GM21367 (cell line): ENCODE results near the gene CHID1.

Source experiments
- ATAC-seq: cut with Tn5 transposase; IDR thresholded peaks from one replicate; pipeline ENCODE4 v1.9.1; 2021; ENCODE audit not compliant: unreplicated experiment

The CHID1 gene

DNA sequence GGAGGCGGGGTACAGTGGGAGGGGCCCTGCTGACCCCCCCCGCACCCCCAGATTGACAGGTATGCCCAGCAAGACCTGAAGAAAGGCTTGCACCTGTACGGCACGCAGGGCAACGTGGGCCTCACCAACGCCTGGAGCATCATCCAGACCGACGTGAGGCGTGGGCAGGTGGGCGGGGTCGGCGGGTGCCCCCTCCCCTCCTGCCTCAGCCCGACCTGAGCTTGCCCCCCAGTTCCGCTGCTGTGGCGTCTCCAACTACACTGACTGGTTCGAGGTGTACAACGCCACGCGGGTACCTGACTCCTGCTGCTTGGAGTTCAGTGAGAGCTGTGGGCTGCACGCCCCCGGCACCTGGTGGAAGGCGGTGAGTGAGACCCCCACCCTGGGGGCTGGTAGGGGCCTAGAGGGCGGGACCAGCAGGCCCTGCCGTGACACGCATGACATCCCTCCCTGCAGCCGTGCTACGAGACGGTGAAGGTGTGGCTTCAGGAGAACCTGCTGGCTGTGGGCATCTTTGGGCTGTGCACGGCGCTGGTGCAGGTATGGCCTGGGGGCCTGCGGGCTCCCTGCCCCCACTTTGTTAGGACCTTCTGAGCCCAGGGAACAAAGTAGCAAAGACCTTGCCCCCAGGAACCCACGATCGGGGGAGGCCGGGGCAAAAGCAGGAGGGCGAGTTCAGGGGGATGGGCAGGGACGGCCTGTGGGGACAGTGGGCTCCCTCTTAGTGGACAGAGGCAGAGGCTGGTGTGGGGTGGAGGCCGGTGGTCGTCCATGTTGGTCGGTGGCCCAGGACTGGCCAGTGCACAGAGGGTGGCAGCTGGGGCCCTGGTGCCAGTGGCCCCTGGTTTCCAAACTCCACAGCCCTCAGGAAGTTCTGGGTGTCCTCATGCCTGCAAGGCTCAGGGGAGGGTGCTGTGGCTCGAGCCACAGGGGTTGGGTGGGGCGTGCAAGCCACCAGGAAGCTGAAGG lies 44.9 kb downstream of the CHID1 start:
- ATAC-seq, result no peak

DNA sequence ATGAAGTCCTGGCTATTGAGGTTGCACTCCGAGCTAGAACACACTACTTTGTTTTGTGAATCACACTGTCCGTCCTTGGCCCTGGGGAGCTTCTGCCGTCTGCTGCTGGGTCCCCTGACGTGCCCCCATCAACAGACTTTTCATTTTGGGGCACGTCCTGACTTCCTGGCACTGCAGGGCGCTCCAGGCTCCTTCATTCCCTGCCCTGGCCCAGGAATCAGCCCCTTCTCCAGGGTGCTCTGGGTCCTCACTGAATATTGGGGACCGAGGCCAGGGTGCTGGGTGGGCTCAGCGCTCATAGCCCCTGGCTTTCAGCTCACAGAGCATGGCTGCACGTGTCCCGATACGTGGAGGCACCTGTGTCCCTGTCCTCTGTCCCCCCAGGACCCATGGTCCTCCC lies 45.7 kb downstream of the CHID1 start:
- ATAC-seq, result no peak

DNA sequence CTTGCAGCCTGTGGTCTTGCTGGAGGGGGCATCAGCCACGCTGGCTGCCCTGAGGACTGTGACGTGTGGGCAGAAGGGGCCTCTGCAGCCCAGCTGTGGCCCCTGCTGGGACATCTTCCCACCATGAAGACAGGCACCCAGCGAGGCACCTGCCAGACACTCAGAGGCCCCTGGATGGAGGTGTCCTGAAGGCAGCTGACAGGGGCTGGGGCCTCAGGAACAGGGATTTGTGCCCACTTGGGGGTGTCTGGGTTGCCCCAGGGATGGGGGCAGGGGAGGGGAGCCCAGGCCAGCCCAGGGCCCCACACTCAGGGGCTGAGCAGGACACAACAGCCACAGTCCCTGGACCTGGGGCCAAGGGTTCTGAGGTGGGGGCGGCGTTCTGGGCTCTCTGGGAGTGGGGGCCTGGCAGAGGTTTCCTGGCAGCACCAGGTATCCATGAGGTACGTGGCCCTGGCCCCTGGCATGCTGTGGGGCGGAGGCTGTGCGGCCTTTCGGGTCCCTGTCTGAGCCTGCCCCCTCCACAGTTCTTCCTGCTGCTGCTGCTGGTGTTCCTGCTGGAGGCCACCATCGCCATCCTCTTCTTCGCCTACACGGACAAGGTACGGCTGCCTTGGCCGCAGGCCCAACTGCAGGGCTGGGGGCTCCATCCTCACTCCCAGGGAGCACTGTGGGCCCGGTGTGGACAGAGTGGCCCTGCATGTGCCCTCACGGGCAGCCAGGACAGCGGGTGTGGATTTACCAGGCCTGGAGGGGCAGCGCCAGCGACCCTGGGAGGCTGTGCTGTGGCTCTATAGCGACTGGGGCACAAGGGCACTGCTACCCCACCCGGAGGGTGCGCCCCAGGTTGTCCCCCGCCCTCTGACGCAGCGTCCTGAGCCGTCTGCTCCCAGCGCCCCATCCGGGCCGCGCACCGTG lies 46.4 kb downstream of the CHID1 start:
- no peak for ATAC-seq

DNA sequence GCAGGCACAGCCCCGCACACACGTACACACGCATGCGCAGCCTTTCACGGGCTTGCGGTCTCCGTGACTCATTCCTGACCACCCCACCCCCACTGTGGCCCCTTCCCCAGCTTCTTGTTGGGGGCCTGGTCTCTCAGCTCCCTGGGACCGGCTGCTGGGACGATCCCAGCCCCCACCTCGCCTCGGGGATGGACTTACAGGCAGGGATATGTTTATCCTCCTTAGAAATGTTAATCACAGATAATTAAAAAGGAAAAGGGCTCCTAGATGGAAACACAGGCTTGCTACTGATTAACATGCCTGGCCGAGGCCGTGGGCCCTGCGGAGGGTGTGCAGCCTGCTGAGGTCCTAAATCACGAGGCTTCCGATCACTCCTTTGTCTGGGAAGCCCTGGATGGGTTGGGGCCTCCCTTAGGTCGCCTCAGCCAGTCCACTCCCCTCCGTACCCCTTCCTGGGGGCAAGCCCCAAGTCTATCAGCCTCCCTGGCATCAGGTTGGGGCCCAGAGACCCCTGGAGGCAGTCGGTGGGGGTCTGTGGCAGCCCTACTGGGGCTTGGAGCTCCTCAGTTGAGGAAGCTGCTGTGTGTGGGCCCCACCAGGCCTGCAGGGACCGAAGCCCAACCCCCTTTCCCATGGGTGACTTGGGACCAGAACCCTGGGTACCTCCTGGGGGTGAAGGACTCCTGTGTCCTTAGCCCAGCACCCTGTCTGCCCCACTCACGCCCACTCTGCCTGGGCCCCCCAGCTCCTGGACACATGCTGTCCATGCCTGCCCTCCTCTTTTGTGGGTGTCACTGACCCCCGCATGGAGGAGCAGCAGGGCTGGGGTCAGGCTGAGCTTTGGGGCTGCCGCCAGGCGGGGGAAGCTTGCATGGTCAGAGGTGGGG lies 47.3 kb downstream of the CHID1 start:
- ATAC-seq, result no peak

DNA sequence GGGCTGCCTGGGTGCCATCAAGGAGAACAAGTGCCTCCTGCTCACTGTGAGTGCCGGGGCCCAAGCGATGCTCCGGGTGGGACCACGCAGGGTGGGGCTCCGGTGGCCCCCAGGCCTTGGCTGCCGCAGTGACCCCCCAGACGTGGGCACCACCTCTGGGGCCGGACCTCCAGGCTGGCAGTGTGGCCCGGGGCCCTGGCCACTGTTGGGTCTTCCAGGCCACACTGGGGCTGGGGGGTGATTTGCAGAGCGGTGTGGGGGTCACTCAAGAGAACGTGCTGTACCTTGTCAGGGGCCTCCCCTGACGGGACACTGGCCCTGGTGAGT lies 48.0 kb downstream of the CHID1 start:
- ATAC-seq, result no peak

DNA sequence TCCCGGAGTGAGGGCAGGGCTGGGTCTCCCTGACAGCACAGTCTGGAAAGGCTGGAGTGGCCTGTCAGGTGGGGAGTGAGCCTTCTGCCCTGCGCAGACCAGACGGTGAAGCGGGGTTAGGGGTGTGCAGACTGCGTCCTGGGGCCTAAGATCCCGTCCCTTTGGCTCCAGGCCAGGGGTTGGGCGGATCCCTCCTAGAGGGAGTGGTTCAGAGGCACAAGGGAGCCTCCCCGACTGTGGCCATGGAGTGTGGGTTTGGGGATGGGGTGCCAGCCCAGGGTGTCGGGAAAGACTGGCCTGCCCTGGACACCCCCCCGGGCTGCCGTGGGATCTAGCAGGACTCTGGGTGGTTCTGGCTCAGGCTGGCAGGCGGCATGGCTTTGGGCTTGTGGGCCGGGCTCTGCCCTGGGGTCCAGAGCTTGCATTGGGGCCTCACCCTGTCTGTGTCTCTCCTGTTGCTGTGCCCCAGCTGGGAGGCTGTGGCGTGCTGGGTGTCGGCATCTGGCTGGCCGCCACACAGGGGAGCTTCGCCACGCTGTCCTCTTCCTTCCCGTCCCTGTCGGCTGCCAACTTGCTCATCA lies 48.4 kb downstream of the CHID1 start:
- no peak for ATAC-seq

DNA sequence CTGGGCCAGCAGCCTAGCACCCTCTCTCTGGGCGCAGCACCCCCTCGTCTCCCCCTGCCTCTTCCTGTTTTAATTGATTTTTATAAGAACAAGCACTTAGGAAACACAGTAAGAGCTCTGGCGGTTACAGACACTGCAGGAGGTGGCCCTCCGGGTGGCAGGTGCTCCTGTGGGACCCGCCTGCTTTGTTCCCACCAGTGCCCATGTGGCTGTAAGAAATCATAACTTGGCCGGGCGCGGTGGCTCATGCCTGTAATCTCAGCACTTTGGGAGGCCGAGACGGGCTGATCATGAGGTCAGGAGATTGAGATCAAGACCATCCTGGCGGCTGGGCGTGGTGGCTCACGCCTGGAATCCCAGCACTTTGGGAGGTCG lies 49.5 kb downstream of the CHID1 start:
- no peak for ATAC-seq

DNA sequence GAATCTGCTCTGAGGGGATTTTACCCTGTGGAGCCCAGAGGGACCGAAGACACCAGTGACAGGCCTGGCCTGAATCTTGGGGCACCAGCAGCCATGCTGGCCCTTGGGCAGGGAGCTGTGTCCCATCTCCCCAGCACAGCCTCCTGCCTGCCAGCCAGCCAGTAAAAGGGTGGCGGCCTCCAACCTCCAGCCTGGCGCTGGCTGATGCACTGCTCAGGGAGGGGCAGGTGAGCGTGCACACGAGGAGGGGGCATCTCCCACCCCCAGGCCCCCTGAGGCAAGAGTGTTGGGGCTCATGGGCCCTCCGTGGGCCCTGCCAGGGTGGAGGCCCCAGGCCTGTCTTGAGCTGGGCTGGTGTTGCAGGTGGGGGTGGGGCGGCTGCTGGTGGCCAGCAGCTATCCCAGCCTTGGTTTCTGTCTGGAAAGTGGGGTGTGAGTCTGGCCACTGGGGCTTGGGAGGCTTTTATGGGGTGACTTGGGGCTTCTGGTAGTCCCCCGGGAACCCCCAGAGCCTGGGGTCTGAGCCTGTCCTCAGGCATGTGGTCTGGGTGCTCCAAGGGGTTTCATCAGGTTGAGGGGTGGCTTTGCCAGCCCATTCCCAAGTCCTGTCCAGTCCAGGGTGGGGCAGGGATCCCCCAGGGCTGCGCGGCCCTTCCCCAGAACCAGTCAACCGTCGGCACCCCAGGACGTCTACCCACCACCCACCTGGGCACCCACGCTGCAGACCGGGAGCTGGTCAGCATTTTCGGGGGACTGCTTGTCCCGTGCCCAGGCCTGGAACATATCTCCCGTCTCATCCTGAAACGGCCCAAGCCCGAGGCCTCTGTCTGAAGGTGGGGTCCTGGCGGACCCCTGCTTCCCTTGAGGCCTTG lies 50.1 kb downstream of the CHID1 start:
- ATAC-seq, result no peak

DNA sequence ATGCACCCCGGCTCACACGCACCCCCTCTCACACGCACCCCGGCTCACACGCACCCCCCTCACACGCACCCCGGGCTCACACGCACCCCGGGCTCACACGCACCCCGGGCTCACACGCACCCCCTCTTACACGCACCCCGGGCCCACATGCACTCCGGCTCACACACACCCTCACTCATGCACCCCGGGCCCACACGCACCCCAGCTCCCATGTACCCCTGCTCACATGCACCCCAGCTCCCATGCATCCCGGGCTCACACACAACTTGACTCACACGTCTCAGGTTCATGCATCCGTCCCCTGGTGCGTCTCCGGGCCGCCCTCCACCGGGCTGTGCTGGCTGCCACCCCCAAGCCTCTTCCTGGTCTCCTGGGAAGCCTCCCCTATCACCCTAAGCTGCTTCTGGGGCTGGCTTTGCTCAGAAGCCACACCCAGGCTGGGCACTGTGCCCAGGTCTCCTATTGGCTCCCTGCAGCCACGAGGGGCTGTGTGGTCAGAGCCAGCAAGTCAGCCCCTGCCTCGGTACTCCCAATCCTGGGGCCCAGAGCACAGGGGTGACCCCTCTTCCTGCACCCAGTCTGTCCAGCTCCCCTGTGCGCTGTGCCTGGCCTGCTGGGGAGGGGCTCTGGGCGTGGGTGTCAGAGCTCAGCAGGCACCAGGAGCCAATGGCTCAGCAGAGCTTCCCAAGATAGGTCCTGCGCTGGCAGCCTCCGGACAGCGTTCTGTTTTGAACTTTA lies 51.0 kb downstream of the CHID1 start:
- no peak for ATAC-seq

DNA sequence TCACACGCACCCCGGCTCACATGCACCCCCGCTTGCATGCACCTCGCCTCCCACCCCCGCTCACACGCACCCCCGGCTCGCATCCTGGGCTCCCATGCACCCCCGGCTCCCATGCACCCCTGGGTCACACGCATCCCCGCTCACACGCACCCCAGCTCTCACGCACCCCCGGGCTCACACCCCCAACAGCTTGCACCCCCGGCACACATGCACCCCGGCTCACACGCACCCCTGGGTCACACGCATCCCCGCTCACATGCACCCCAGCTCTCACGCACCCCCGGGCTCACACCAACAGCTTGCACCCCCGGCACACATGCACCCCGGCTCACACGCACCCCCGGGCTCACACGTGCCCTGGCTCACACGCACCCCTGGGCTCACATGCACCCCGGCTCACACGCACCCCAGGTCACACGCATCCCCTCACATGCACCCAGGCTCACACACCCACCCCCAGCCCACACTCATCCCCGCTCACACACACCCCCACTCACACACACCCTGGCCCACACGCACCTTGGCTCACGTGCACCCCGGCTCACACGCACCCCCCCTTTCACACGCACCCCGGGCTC lies 51.8 kb downstream of the CHID1 start:
- no peak for ATAC-seq

DNA sequence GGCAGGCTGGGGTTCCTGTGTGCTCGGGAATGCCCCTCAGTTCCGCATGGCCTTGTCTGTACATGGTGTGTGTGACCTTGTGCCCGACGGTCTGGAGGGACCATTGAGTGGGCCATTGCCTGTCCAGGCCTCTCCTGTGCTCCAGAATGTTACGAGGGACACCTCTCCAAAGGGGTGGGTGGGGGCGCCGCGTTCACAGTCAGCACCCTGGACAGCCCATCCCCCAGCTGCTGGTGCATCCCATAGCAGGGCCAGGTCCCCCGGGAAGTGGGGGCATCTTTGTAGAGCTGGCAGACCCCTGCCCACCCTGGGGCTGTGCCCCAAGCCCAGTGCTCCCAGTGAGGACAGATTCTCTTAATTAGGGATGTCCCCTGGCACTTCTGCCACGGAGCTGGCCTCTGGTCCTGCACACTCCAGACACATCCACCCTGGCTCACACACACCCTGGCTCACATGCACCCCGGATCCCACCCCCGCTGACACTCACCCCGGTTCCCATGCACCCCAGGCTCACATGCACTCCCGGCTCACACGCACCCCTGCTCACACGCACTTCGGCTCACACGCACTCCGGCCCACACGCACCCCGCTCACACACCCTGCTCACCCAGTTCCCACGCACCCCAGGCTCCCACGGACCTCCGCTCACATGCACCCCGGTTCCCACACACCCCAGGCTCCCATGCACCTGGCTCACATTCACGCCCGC lies 52.4 kb downstream of the CHID1 start:
- no peak for ATAC-seq

DNA sequence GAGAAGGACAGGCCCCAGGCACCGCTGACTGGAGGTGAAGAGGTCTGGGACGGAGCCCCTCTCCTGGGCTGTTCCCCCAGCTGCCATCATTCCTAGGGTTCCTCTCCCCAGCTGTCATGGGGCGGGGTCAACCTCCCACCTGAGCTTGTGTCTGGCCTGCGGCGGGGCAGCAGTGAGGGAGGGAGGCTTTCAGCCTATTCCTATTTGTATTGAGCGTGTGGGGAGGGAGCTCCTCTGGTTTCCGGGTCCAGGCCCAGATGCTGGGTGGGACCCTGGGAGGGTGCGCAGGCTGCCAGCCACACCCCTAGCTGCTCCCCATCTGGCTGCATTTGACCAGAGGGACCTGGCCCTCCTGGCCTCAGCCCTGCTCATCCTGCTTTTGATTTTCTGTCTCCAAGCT lies 54.2 kb downstream of the CHID1 start:
- ATAC-seq, result no peak

DNA sequence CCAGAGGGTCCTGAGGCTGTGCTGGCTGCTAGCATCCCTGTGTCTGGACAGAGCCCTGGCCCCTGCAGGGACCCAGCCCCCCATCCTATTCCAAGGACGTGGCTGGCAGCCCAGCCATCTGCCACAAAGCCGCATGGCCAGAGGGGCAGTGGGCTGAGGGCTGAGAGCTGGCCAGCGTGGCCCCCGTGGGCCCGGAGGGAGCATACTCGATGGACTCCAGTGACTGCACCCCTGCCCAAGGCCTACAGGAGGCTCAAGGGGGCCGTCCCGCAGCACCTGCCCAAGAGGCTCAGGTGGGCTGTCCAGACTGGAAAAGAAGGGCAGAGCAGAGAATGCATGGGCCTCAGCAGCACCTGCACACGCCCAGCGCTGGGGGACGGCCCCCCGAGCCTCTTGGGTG lies 54.8 kb downstream of the CHID1 start:
- no peak for ATAC-seq

DNA sequence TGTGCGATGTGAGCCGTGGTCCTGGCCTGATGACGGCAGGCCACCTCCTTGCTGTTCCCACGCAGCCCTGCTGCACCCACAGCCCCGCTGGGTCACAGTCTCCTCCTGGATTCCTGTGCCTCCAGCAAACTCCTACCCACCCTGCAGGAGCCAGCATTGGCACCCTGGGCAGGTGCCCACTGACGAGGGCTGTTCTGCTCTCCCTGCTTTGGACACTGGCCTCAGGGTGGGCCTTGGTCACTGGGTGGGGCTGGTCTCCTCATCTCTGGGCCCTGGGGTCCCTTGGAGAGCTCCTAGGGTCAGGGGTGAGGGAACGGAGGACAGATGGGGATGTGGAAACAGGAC lies 55.3 kb downstream of the CHID1 start:
- ATAC-seq, result no peak

DNA sequence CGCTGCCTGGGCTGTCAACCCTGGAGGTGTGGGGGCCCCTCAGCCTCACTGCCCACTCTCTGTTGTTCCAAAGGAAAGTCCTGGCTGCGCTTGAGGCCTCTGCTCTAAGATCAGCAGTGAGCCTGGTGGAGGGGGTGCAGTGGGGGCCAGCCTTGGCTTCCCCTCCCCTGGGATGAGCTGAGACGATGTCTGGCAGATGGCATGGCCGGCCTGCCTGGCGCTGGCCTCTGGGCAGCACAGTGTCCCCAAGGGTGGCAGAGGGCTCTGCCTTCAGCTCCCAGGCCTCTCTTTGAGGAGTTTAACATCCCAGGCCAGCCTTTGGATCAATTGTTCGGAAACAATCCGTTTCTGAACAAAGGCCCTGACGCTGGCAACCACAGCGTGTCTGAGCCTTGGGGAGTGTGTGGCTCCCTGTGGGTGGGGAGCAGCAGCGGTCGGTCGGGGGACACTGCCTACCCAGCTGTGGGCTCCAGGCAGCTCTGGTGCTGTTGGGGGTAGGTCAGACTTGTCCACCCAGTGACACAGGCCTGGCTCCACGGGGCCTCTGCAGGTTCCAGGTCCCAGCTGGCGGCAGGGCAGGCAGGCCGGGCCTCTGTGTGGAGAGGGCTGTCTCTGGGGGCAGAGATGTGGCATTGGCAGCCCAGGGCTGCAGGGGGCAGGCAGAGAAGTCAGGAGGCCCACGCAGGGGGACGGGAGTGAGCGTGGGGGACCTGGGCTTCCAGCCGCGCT lies 55.8 kb downstream of the CHID1 start:
- no peak for ATAC-seq

DNA sequence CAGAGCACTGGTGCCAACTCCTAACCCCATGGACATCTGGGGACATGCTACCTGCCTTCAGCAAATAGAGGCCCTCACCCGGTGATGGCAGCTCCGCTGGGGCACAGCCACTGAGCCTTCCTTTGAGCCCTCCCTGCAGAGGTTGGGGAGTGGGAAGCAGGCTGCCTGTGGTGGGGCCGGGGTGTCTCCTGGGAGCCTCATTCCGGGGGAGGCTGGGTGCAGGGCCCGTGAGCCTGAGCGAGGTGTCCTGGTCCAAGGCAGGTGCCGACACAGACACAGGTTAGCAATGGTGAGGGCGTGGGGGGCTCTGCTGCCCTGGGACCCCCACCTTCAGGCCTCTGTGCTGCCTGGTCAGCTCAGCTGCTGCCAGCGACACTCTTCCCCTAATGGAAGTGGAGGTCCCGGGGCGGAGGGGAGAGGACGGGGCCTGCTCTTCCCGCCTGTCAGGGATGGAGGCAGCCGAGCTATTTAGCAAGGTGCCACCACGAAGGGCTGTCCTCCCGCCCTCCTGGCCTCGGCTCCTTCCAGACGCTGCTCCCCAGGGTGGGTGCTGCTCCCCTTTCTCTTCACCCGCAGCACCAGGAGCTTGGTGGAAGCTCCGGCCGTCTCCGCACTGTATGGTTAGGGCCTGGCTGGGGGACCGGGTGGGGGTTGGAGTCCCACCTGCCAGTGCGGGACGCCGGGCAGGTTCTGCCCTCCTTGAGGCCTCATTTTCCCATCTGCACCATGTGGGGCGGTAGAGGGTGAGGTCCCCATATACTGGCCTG lies 56.7 kb downstream of the CHID1 start:
- ATAC-seq, result no peak

DNA sequence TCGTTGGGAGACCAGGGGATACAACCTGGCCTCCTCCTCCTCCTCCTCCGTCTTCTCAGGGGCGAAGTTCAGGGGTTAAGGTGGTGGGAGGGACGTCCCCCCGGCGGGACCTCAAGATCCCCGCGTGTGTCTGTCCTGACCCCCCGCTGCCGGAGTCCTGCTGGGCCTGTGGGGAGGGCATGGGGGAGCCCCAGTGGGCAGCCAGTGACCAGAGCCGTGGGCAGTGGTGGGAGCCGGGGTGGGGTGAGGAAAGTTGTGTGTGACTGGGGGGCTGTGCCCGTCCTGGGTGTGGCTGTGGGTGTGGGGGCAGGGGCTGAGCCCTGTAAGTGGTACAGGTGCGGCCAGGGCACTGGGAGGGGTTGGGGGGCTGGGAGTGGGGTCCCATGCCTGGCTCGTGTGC lies 57.8 kb downstream of the CHID1 start:
- ATAC-seq, result no peak
